HepG2 (cell line): ENCODE results near the gene ITGA2. TPM values are rescaled to one million over a fixed set of nuclear protein-coding genes. Genes with fewer than 3 reads are reported as not detected.
A peak's percentile ranks its signal among the peaks of the same experiment; 100 is the strongest.

Experiments used
- DZIP1 ChIP-seq: sonication (generic); formaldehyde crosslinking; IDR thresholded peaks from 2 replicates; pipeline ENCODE4 v1.5.0; 2020; ENCODE audit warnings: mild to moderate bottlenecking, missing genetic modification reagents
- FOXO1 ChIP-seq: sonication (generic); formaldehyde crosslinking; IDR thresholded peaks from 2 replicates; pipeline ENCODE4 v1.4.0; 2020; ENCODE audit warnings: missing genetic modification reagents
- FOXP1 ChIP-seq, 2 experiments: fragments of 450-650 bp in 1 of 2; IDR thresholded peaks; 2 replicates each; pipeline ENCODE4 v1.6.1; 2017 to 2018; ENCODE audit warnings: antibody characterized with exemption in 1 of 2
- GATAD1 ChIP-seq: IDR thresholded peaks from 2 replicates; pipeline ENCODE4 v1.6.1; 2016; ENCODE audit warnings: missing genetic modification reagents, missing compliant biosample characterization
- GMEB2 ChIP-seq: IDR thresholded peaks from 2 replicates; pipeline ENCODE4 v1.6.1; 2016; ENCODE audit warnings: missing biosample characterization, missing genetic modification reagents, low read depth
- KDM4B ChIP-seq: sonication (generic); formaldehyde crosslinking; IDR thresholded peaks from 2 replicates; pipeline ENCODE4 v1.4.0; 2020; ENCODE audit warnings: missing genetic modification reagents
- LCORL ChIP-seq, 2 experiments: fragments of 450-650 bp in 1 of 2; sonication (generic) in 1 of 2; formaldehyde crosslinking in 1 of 2; IDR thresholded peaks; 2 replicates each; pipeline versions ENCODE4 v1.5.0 to v1.6.1; 2017 to 2020; ENCODE audit warnings: antibody characterized with exemption in 1 of 2, missing genetic modification reagents in 1 of 2
- NCOR1 ChIP-seq: fragments of 200-600 bp; sonication (generic); IDR thresholded peaks from 2 replicates; pipeline ENCODE4 v1.7.0; 2017; ENCODE audit warnings: antibody characterized with exemption, low read length, borderline replicate concordance
- NFIC ChIP-seq: IDR thresholded peaks from 2 replicates; pipeline ENCODE4 v1.6.1; 2012; ENCODE audit warnings: mild to moderate bottlenecking, low read length, inconsistent platforms
- PREB ChIP-seq: sonication (generic); formaldehyde crosslinking; IDR thresholded peaks from 2 replicates; pipeline ENCODE4 v1.4.0; 2020; ENCODE audit warnings: missing genetic modification reagents
- RCOR2 ChIP-seq: IDR thresholded peaks from 2 replicates; pipeline ENCODE4 v1.6.1; 2016; ENCODE audit warnings: missing biosample characterization, missing genetic modification reagents
- REST ChIP-seq, 2 experiments: IDR thresholded peaks; 2 replicates each; pipeline ENCODE4 v1.6.1; 2011 to 2012; ENCODE audit warnings: low read length in 2 of 2, borderline replicate concordance in 1 of 2, low read depth in 1 of 2, mild to moderate bottlenecking in 1 of 2, moderate library complexity in 1 of 2
- TFAP4 ChIP-seq: sonication (generic); IDR thresholded peaks from 2 replicates; pipeline ENCODE4 v1.6.1; 2016; ENCODE audit warnings: low read depth, borderline replicate concordance
- ZHX1 ChIP-seq: sonication (generic); formaldehyde crosslinking; IDR thresholded peaks from 2 replicates; pipeline ENCODE4 v1.8.1; 2022; ENCODE audit warnings: low read depth, mild to moderate bottlenecking, missing genetic modification reagents
- ZNF12 ChIP-seq: sonication (generic); formaldehyde crosslinking; IDR thresholded peaks from 2 replicates; pipeline ENCODE4 v1.5.0; 2020; ENCODE audit warnings: missing genetic modification reagents
- ZNF331 ChIP-seq: sonication (generic); formaldehyde crosslinking; IDR thresholded peaks from 2 replicates; pipeline ENCODE4 v1.4.0; 2020; ENCODE audit warnings: missing genetic modification reagents
- ZNF451 ChIP-seq: sonication (generic); formaldehyde crosslinking; IDR thresholded peaks from 2 replicates; pipeline ENCODE4 v1.5.0; 2020; ENCODE audit warnings: mild to moderate bottlenecking, missing genetic modification reagents
- polyA plus RNA-seq, 8 experiments: library from polyadenylated mRNA; depleted of rRNA in 3 of 8; stranded (reverse) in 7 of 8; unstranded in 1 of 8; fragments of >200 nt; fragmentation: Illumina TruSeq in 4 of 8; extraction: Trizol in 4 of 8; gene quantifications; 2 replicates each; pipeline versions ENCODE4 v1.2.1 to v1.2.3, GENCODE V29; 2011 to 2016; ENCODE audit warnings: low read depth in 4 of 8, missing spikeins in 1 of 8, mixed read lengths in 1 of 8; ENCODE audit not compliant: insufficient read depth in 1 of 8
- total RNA-seq, 5 experiments: library from RNA; depleted of rRNA; stranded (reverse); fragments of >200 nt; fragmentation: Illumina TruSeq; extraction: Trizol; gene quantifications; 2 replicates each; pipeline ENCODE4 v1.2.3, GENCODE V29; 2016; ENCODE audit warnings: low read depth in 1 of 5

Gene ITGA2
- total and polyA plus RNA-seq, 2 of the 13 experiments (the other 11 are each of a cell fraction or from before 2014, with no cell fraction given) = 15.8 to 58.3 TPM

- TF ChIP-seq ZHX1 (CRISPR knock-in tag) (no peak), ZNF12 (CRISPR knock-in tag) (no peak), KDM4B (CRISPR knock-in tag) (no peak), LCORL (IDR thresholded peaks at IDR 0.05) (no peak), LCORL (CRISPR knock-in tag; IDR thresholded peaks at IDR 0.05) (peak; percentile 36; the same call in 1 of the 2 replicates), TFAP4 (peak; percentile 69; the same call in 1 of the 2 replicates), REST (IDR thresholded peaks at IDR 0.05; ENCODE audit: borderline replicate concordance in 1 of 2, low read depth in 1 of 2, low read length in 2 of 2) (no peak), GATAD1 (no peak), PREB (no peak), ZNF451 (CRISPR knock-in tag) (no peak), GMEB2 (no peak), RCOR2 (0 out of 2 replicates have a peak, but pooled peaks have one; percentile 15), FOXO1 (CRISPR knock-in tag) (peak; percentile 81), ZNF331 (CRISPR knock-in tag) (peak; percentile 62; the same call in 1 of the 2 replicates), NFIC (0 out of 2 replicates have a peak, but pooled peaks have one; percentile 35), FOXP1 (IDR thresholded peaks at IDR 0.05) (no peak; the same call in 1 of the 2 replicates), FOXP1 (CRISPR knock-in tag; IDR thresholded peaks at IDR 0.05) (peak; percentile 80), NCOR1 (peak; percentile 28; the same call in 1 of the 2 replicates), DZIP1 (CRISPR knock-in tag) (no peak)
Measured at GRCh38 chr5:53112909-53113308, 123.8 kb downstream of the ITGA2 start (continued).
